K562 (cell line): ENCODE results near the gene PLS1. TPM values are rescaled to one million over a fixed set of nuclear protein-coding genes. Genes with fewer than 3 reads are reported as not detected.

Source experiments
- CCNT2 ChIP-seq: IDR thresholded peaks from 2 replicates; pipeline ENCODE4 v1.6.1; 2011; ENCODE audit warnings: borderline replicate concordance, low read depth, mild to moderate bottlenecking, moderate library complexity, mixed read lengths, low read length; ENCODE audit not compliant: insufficient read length; ENCODE audit errors: extremely low read depth
- KDM2B ChIP-seq: fragments of 250-450 bp; sonication (Bioruptor Pico); IDR thresholded peaks from 2 replicates; pipeline ENCODE4 v1.8.0; 2021; ENCODE audit warnings: mild to moderate bottlenecking, moderate library complexity
- MAFG ChIP-seq: fragments of 450-650 bp; conservative IDR thresholded peaks from 2 replicates; pipeline ENCODE4 v1.6.1; 2016; ENCODE audit warnings: missing genetic modification characterization, missing compliant biosample characterization
- SMARCA5 ChIP-seq: fragments of 450-650 bp; IDR thresholded peaks from 2 replicates; pipeline ENCODE4 v1.6.1; 2016
- polyA plus RNA-seq, 8 experiments: library from polyadenylated mRNA; depleted of rRNA in 4 of 8; stranded (reverse) in 5 of 8; unstranded in 3 of 8; fragments of >200 nt; fragmentation: Nextera tagmentation in 2 of 8; fragmentation: Illumina TruSeq in 1 of 8; extraction: Ambion mirVana in 2 of 8; extraction: Trizol in 1 of 8; gene quantifications; 2 replicates each; pipeline versions ENCODE4 v1.2.1 to v1.2.3, GENCODE V29; 2011 to 2014; ENCODE audit warnings: inconsistent platforms in 1 of 8, missing spikeins in 1 of 8
- total RNA-seq, 7 experiments: library from RNA; depleted of rRNA in 6 of 7; stranded (reverse); fragments of >200 nt in 6 of 7; fragmentation: Illumina TruSeq in 2 of 7; extraction: Trizol in 2 of 7; gene quantifications; 2 replicates each; pipeline versions ENCODE4 v1.2.1 to v1.2.3, GENCODE V29; 2011 to 2021; ENCODE audit warnings: low replicate concordance in 1 of 7
- TF ChIP-seq, protein P1 (sequence below): sonication (generic); formaldehyde crosslinking; IDR thresholded peaks from 2 replicates; pipeline ENCODE4 v1.8.1; 2023; ENCODE audit warnings: mild to moderate bottlenecking, missing genetic modification reagents
- TF ChIP-seq, protein P2 (sequence below), 2 experiments: fragments of 450-650 bp in 1 of 2; IDR thresholded peaks; 2 replicates each; pipeline ENCODE4 v1.6.1; 2011 to 2017; ENCODE audit warnings: low read depth in 2 of 2, antibody characterized with exemption in 1 of 2, borderline replicate concordance in 1 of 2, low read length in 1 of 2, mild to moderate bottlenecking in 1 of 2, mixed read lengths in 1 of 2; ENCODE audit not compliant: control insufficient read depth in 1 of 2
- TF ChIP-seq, protein P3 (sequence below): fragments of 450-650 bp; formaldehyde crosslinking; IDR thresholded peaks from 2 replicates; pipeline ENCODE4 v1.4.0; 2022; ENCODE audit warnings: missing genetic modification characterization
- TF ChIP-seq, protein P4 (sequence below): sonication (generic); formaldehyde crosslinking; IDR thresholded peaks from 2 replicates; pipeline ENCODE4 v1.8.0; 2023; ENCODE audit warnings: missing genetic modification reagents, mild to moderate bottlenecking, borderline replicate concordance
- TF ChIP-seq, protein P5 (sequence below): fragments of 450-650 bp; IDR thresholded peaks from 2 replicates; pipeline ENCODE4 v1.7.1; 2018; ENCODE audit warnings: mild to moderate bottlenecking, low read depth; ENCODE audit not compliant: partially characterized antibody

Gene PLS1
- total and polyA plus RNA-seq, 9 of the 15 experiments (the other 6 are each of a cell fraction or from before 2014, with no cell fraction given): 6.1 to 21.3 (median 13.0) TPM

DNA sequence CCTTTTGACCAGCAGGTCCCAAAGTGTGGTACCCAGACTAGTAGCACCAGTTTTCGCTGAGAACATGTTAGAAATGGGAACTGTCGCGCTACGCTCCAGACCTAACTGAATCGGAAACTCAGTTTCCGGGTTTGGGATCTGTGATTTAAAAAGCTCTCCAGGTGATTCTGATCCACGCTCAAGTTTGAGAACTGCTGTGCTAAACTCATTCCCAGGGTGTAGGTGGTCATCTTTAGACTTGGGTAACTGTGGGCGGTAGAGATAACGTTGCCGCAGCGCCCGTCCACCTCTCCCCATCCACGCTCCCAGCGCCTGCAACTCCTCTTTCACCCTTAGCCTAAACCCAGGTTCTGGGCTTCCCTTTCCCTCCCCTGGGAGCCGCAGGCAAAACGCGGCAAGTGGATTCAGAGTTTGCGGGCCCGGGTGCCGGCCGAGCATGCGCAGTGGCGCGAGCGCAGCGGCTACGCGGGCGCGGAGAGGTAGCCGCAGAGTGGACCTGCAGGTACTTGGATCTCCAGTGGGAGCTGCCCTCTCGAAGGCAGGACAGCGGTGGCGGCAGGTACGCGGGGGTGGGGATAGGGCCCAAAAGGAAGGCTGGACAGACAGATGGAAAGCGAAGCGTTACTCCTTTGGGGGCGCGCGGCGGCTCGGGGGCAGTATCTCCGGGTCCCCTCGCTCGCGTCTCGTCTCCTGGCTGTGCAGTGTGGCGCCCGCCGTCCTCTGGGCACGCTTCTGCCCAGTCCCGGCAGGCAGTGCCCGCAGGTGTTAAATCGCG, at the start of gene PLS1 (continued):
- TF ChIP-seq, protein P1, sequence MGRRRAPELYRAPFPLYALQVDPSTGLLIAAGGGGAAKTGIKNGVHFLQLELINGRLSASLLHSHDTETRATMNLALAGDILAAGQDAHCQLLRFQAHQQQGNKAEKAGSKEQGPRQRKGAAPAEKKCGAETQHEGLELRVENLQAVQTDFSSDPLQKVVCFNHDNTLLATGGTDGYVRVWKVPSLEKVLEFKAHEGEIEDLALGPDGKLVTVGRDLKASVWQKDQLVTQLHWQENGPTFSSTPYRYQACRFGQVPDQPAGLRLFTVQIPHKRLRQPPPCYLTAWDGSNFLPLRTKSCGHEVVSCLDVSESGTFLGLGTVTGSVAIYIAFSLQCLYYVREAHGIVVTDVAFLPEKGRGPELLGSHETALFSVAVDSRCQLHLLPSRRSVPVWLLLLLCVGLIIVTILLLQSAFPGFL (CRISPR knock-in tag): 0 out of 2 replicates have a peak, but pooled peaks have one; percentile 92
- TF ChIP-seq KDM2B (peak; percentile 8; the same call in 1 of the 2 replicates), SMARCA5 (no peak), MAFG (tag) (no peak), CCNT2 (peak; percentile 87)
- TF ChIP-seq, protein P2, sequence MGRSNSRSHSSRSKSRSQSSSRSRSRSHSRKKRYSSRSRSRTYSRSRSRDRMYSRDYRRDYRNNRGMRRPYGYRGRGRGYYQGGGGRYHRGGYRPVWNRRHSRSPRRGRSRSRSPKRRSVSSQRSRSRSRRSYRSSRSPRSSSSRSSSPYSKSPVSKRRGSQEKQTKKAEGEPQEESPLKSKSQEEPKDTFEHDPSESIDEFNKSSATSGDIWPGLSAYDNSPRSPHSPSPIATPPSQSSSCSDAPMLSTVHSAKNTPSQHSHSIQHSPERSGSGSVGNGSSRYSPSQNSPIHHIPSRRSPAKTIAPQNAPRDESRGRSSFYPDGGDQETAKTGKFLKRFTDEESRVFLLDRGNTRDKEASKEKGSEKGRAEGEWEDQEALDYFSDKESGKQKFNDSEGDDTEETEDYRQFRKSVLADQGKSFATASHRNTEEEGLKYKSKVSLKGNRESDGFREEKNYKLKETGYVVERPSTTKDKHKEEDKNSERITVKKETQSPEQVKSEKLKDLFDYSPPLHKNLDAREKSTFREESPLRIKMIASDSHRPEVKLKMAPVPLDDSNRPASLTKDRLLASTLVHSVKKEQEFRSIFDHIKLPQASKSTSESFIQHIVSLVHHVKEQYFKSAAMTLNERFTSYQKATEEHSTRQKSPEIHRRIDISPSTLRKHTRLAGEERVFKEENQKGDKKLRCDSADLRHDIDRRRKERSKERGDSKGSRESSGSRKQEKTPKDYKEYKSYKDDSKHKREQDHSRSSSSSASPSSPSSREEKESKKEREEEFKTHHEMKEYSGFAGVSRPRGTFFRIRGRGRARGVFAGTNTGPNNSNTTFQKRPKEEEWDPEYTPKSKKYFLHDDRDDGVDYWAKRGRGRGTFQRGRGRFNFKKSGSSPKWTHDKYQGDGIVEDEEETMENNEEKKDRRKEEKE (IDR thresholded peaks at IDR 0.05; ENCODE audit: borderline replicate concordance in 1 of 2, control insufficient read depth in 1 of 2, low read depth in 2 of 2, low read length in 1 of 2): peak in 1 of 2 experiments; percentile 66; a peak in 1 of 4 replicates
- TF ChIP-seq, protein P3, sequence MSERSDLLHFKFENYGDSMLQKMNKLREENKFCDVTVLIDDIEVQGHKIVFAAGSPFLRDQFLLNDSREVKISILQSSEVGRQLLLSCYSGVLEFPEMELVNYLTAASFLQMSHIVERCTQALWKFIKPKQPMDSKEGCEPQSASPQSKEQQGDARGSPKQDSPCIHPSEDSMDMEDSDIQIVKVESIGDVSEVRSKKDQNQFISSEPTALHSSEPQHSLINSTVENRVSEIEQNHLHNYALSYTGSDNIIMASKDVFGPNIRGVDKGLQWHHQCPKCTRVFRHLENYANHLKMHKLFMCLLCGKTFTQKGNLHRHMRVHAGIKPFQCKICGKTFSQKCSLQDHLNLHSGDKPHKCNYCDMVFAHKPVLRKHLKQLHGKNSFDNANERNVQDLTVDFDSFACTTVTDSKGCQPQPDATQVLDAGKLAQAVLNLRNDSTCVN (CRISPR knock-in tag): no peak
- TF ChIP-seq, protein P4, sequence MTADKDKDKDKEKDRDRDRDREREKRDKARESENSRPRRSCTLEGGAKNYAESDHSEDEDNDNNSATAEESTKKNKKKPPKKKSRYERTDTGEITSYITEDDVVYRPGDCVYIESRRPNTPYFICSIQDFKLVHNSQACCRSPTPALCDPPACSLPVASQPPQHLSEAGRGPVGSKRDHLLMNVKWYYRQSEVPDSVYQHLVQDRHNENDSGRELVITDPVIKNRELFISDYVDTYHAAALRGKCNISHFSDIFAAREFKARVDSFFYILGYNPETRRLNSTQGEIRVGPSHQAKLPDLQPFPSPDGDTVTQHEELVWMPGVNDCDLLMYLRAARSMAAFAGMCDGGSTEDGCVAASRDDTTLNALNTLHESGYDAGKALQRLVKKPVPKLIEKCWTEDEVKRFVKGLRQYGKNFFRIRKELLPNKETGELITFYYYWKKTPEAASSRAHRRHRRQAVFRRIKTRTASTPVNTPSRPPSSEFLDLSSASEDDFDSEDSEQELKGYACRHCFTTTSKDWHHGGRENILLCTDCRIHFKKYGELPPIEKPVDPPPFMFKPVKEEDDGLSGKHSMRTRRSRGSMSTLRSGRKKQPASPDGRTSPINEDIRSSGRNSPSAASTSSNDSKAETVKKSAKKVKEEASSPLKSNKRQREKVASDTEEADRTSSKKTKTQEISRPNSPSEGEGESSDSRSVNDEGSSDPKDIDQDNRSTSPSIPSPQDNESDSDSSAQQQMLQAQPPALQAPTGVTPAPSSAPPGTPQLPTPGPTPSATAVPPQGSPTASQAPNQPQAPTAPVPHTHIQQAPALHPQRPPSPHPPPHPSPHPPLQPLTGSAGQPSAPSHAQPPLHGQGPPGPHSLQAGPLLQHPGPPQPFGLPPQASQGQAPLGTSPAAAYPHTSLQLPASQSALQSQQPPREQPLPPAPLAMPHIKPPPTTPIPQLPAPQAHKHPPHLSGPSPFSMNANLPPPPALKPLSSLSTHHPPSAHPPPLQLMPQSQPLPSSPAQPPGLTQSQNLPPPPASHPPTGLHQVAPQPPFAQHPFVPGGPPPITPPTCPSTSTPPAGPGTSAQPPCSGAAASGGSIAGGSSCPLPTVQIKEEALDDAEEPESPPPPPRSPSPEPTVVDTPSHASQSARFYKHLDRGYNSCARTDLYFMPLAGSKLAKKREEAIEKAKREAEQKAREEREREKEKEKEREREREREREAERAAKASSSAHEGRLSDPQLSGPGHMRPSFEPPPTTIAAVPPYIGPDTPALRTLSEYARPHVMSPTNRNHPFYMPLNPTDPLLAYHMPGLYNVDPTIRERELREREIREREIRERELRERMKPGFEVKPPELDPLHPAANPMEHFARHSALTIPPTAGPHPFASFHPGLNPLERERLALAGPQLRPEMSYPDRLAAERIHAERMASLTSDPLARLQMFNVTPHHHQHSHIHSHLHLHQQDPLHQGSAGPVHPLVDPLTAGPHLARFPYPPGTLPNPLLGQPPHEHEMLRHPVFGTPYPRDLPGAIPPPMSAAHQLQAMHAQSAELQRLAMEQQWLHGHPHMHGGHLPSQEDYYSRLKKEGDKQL: peak; percentile 49; the same call in 1 of the 2 replicates
- TF ChIP-seq, protein P5, sequence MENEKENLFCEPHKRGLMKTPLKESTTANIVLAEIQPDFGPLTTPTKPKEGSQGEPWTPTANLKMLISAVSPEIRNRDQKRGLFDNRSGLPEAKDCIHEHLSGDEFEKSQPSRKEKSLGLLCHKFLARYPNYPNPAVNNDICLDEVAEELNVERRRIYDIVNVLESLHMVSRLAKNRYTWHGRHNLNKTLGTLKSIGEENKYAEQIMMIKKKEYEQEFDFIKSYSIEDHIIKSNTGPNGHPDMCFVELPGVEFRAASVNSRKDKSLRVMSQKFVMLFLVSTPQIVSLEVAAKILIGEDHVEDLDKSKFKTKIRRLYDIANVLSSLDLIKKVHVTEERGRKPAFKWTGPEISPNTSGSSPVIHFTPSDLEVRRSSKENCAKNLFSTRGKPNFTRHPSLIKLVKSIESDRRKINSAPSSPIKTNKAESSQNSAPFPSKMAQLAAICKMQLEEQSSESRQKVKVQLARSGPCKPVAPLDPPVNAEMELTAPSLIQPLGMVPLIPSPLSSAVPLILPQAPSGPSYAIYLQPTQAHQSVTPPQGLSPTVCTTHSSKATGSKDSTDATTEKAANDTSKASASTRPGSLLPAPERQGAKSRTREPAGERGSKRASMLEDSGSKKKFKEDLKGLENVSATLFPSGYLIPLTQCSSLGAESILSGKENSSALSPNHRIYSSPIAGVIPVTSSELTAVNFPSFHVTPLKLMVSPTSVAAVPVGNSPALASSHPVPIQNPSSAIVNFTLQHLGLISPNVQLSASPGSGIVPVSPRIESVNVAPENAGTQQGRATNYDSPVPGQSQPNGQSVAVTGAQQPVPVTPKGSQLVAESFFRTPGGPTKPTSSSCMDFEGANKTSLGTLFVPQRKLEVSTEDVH: peak; percentile 66
